Stimulated activated naive CD8-positive, alpha-beta T cell treated with anti-CD3 and anti-CD28 coated beads, Interleukin-15, Interleukin-2, amounts not matched to agents 100 ng/mL and 50 ng/mL, for 24 hours (primary cell): ENCODE data around the gene ZNF135.

Experiments used
- H3K27ac Mint-ChIP-seq: one replicate; pipeline ENCODE4 v1.8.0; 2021; ENCODE audit warnings: mild to moderate bottlenecking, mixed read lengths
- H3K27me3 Mint-ChIP-seq: one replicate; pipeline ENCODE4 v1.8.0; 2021; ENCODE audit warnings: mixed read lengths
- H3K36me3 Mint-ChIP-seq: one replicate; pipeline ENCODE4 v1.8.0; 2021; ENCODE audit warnings: low read depth, mixed read lengths
- H3K4me1 Mint-ChIP-seq: one replicate; pipeline ENCODE4 v1.8.0; 2021; ENCODE audit warnings: low read depth, mixed read lengths
- H3K4me3 Mint-ChIP-seq: one replicate; pipeline ENCODE4 v1.8.0; 2021; ENCODE audit warnings: mild to moderate bottlenecking, mixed read lengths
- H3K9me3 Mint-ChIP-seq: one replicate; pipeline ENCODE4 v1.8.0; 2021; ENCODE audit warnings: mixed read lengths

The ZNF135 gene

GRCh38 chr19:58097349-58097748 lies 38.3 kb downstream of the ZNF135 start:
- Mint-ChIP-seq H3K27me3 (no peaks in the 10 kb centered on the region), H3K27ac (peak overlapping the region; percentile 69), H3K9me3 (peaks cover 21% of the 10 kb centered on the region), H3K36me3 (peaks cover 30% of the 10 kb centered on the region), H3K4me1 (peaks cover 13% of the 10 kb centered on the region), H3K4me3 (peak overlapping the region; percentile 74)

GRCh38 chr19:58097781-58098681 lies 38.9 kb downstream of the ZNF135 start, which contains the start of gene ZSCAN18:
TSS of gene ZSCAN18 (minus strand) at chr19:58098231. CDS start at chr19:58090267, 7,964 bp downstream.
- Mint-ChIP-seq H3K36me3 (peaks cover 34% of the 10 kb centered on the region), H3K27me3 (no peaks in the 10 kb centered on the region), H3K9me3 (peaks cover 26% of the 10 kb centered on the region), H3K27ac (peak within 1 kb of the TSS; percentile 98), H3K4me3 (peak within 1 kb of the TSS; percentile 86), H3K4me1 (peaks cover 13% of the 10 kb centered on the region)

- Mint-ChIP-seq H3K9me3 (peaks cover 28% of the 10 kb centered on the region), H3K27me3 (no peaks in the 10 kb centered on the region), H3K27ac (peak overlapping the region; percentile 98), H3K4me1 (peaks cover 13% of the 10 kb centered on the region), H3K4me3 (peak overlapping the region; percentile 86), H3K36me3 (peaks cover 35% of the 10 kb centered on the region)
Observed at GRCh38 chr19:58098682-58098998, 39.6 kb downstream of the ZNF135 start.

- Mint-ChIP-seq H3K27me3 (no peaks in the 10 kb centered on the region), H3K36me3 (peaks cover 52% of the 10 kb centered on the region), H3K4me3 (no peak overlapping the region), H3K27ac (no peak overlapping the region), H3K4me1 (no peaks in the 10 kb centered on the region), H3K9me3 (peaks cover 48% of the 10 kb centered on the region)
Observed at GRCh38 chr19:58107778-58108545, 48.9 kb downstream of the ZNF135 start.

- Mint-ChIP-seq H3K36me3 (peaks cover 48% of the 10 kb centered on the region), H3K27ac (no peak overlapping the region), H3K27me3 (no peaks in the 10 kb centered on the region), H3K4me1 (no peaks in the 10 kb centered on the region), H3K4me3 (no peak overlapping the region), H3K9me3 (peaks cover 47% of the 10 kb centered on the region)
Observed at GRCh38 chr19:58108546-58108817, 49.4 kb downstream of the ZNF135 start.

GRCh38 chr19:58117841-58118575 lies 58.9 kb downstream of the ZNF135 start:
- Mint-ChIP-seq H3K27me3 (peaks cover 31% of the 10 kb centered on the region), H3K4me3 (no peak overlapping the region), H3K9me3 (peaks cover 68% of the 10 kb centered on the region), H3K4me1 (peaks cover 3% of the 10 kb centered on the region), H3K36me3 (peaks cover 53% of the 10 kb centered on the region), H3K27ac (no peak overlapping the region)

GRCh38 chr19:58118979-58119733 lies 60.1 kb downstream of the ZNF135 start:
- no peak overlapping the region for H3K27ac Mint-ChIP-seq

More at GRCh38 chr19:58118979-58119733, 60.1 kb downstream of the ZNF135 start:
- H3K9me3 Mint-ChIP-seq: peaks cover 69% of the 10 kb centered on the region
- H3K4me3 Mint-ChIP-seq: no peak overlapping the region
- H3K36me3 Mint-ChIP-seq: peaks cover 57% of the 10 kb centered on the region
- H3K4me1 Mint-ChIP-seq: peaks cover 3% of the 10 kb centered on the region
- H3K27me3 Mint-ChIP-seq: peaks cover 31% of the 10 kb centered on the region
